ENCODE data around the gene CLEC2B. TPM values are rescaled to one million over a fixed set of nuclear protein-coding genes. Genes with fewer than 3 reads are reported as not detected.

CLEC2B gene
- total RNA-seq, 4 donors from 2014 or later: 14.5 to 56.3 (median 49.4) TPM

GRCh38 chr12:9902539-9903228 is 33.5 kb upstream of the CLEC2B start:
- no peak for TF ChIP-seq CTCF (IDR thresholded peaks at IDR 0.05; ENCODE audit: low read depth)

- no peak for TF ChIP-seq CTCF (IDR thresholded peaks at IDR 0.05; ENCODE audit: low read depth)
Observed at GRCh38 chr12:9900930-9901329, 31.8 kb upstream of the CLEC2B start.

DNA sequence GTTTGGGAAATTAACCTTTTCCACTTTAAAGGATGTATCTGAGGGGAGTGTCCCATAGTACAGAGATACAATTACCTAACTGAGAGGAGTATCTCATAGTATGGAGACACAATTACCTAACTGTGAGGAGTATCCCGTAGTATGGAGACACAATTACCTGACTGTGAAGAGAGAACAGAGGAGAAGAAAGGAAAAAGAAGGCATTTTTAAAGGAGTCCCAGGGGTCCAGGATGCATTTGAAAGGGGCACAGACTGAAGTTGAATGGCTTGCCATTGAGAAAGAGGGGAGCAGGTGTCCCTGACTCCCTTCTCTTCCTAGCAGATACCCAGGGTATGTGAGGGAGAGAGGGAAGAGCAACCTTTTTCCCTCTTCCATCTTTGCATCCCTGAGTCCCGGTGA is 30.1 kb upstream of the CLEC2B start:
- no peak for TF ChIP-seq CTCF (IDR thresholded peaks at IDR 0.05; ENCODE audit: low read depth)

GRCh38 chr12:9897535-9897934 is 28.4 kb upstream of the CLEC2B start:
- no peak for TF ChIP-seq CTCF (IDR thresholded peaks at IDR 0.05; ENCODE audit: low read depth)

DNA sequence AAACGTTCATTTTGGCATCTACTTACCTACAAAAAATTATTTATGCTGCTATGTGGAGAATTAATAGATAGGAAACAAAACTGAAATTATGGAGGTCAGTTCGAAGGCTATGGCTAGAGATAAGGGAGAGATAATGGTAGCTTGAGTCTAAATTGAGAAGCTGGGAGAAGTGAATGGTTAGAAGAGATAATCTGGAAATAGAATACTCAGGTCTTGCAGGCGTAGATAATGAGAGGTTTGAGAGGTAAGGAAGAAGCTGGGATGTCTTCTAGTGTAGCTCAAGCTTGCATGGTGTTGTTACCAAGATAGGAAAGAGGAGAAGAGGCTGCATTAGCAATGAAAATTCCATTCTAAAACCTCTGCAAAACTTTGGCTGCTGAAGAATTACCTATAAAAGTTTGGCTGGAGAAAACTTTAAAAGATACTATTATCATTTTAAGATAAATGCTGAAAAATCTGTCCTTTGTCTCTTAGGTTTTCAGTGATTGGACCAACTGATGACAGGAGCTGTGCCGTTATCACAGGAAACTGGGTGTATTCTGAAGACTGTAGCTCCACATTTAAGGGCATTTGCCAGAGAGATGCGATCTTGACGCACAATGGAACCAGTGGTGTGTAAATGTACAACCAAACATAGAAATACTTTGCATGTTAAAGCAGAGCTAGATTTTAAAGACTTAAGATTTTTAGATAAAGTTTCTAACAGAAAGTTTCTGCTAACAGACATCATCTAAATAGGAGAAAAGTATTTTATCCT is 26.2 kb upstream of the CLEC2B start:
- no peak for TF ChIP-seq CTCF (IDR thresholded peaks at IDR 0.05; ENCODE audit: low read depth)

GRCh38 chr12:9888665-9889273 is 19.6 kb upstream of the CLEC2B start:
- TF ChIP-seq CTCF (IDR thresholded peaks at IDR 0.05; ENCODE audit: low read depth): no peak

- no peak for TF ChIP-seq CTCF (IDR thresholded peaks at IDR 0.05; ENCODE audit: low read depth)
Observed at GRCh38 chr12:9883175-9883574, 14.0 kb upstream of the CLEC2B start.
